ENCODE results near the gene DUSP11.

DNA sequence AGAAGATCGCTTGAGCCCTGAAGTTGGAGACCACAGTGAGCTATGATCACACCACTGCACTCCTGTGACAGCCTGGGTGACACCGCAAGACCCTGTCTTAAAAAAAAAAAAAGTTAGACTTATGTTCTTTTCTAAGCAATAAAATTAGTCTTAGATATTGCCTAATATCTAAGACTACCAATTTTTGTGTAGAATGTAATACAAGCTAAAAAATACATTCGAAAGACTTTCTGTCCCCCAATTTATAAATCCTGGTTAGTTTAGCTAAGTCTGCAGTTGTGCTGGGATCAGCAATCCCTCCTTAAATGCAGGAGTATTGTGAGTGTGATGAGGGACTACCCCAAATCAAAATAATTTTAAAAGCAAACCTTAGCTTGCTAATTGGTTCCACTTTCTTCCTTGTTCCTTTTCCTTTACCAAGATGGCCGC, 48.5 kb upstream of the DUSP11 start:
- TF ChIP-seq TCF12 (IDR thresholded peaks at IDR 0.05; ENCODE audit: low read depth) (no peak), REST (IDR thresholded peaks at IDR 0.05; ENCODE audit: low read depth) (no peak), TAF1 (IDR thresholded peaks at IDR 0.05; ENCODE audit: low read depth) (no peak), MAX (IDR thresholded peaks at IDR 0.05) (no peak), ZBTB7A (IDR thresholded peaks at IDR 0.05; ENCODE audit: low read depth) (no peak), RAD21 (IDR thresholded peaks at IDR 0.05; ENCODE audit: low read depth) (no peak), FOXM1 (IDR thresholded peaks at IDR 0.05; ENCODE audit: borderline replicate concordance, low read depth) (no peak), CEBPB (IDR thresholded peaks at IDR 0.05) (no peak), CREB1 (IDR thresholded peaks at IDR 0.05; ENCODE audit: low read depth) (no peak), EGR1 (IDR thresholded peaks at IDR 0.05) (no peak), EP300 (IDR thresholded peaks at IDR 0.05; ENCODE audit: borderline replicate concordance) (no peak), NFIC (IDR thresholded peaks at IDR 0.05) (no peak)
- TF ChIP-seq, protein P1, sequence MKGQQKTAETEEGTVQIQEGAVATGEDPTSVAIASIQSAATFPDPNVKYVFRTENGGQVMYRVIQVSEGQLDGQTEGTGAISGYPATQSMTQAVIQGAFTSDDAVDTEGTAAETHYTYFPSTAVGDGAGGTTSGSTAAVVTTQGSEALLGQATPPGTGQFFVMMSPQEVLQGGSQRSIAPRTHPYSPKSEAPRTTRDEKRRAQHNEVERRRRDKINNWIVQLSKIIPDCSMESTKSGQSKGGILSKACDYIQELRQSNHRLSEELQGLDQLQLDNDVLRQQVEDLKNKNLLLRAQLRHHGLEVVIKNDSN (IDR thresholded peaks at IDR 0.05): no peak
